NCI-H226 (cell line): ENCODE measurements around the gene DPM3.

Experiments
- DNase-seq: peaks from one replicate; pipeline ENCODE4 v3.0.0-alpha.2; 2015

The DPM3 gene

GRCh38 chr1:155092131-155092530, 48.2 kb downstream of the DPM3 start:
- no peak for DNase-seq

GRCh38 chr1:155091071-155092051, 49.0 kb downstream of the DPM3 start:
- peak; percentile 62 for DNase-seq
